Measurements from ENCODE around the gene NUBPL.
A peak's percentile ranks its signal among the peaks of the same experiment; 100 is the strongest.

Gene NUBPL

GRCh38 chr14:31877255-31877798 is 316.1 kb downstream of the NUBPL start:
- Histone ChIP-seq H3K27ac (peak overlapping the region; percentile 66 to 88 (median 77)), H3K4me2 (peak overlapping the region; percentile 63 to 90 (median 77)), H3K36me3 (no peaks in the 10 kb centered on the region), H3K4me1 (peaks cover 34 to 90% (median 56%) of the 10 kb centered on the region in 10 experiments), H3K9me3 (replicated peaks in 1 of 11) (peaks cover 0 to 17% (median 0%) of the 10 kb centered on the region in 11 experiments; a peak in 8 of 22 replicates), H3K9ac (peak overlapping the region; percentile 48 to 75 (median 56); a peak in 20 of 22 replicates), H3K27me3 (no peaks in the 10 kb centered on the region), H4K20me1 (no peaks in the 10 kb centered on the region), H3K4me3 (peak overlapping the region in 8 of 10 experiments; percentile 20 to 47 (median 31); a peak in 13 of 20 replicates)
- peak in 4 of 11 experiments; percentile 21 to 39 (median 26); a peak in 4 of 22 replicates for TF ChIP-seq Cebpa-rat (IDR thresholded peaks at IDR 0.05)

GRCh38 chr14:31879661-31880348 is 318.6 kb downstream of the NUBPL start:
- no peak for TF ChIP-seq Cebpa-rat (IDR thresholded peaks at IDR 0.05)
- no peaks in the 10 kb centered on the region for H4K20me1 ChIP-seq
- peaks cover 0 to 5% (median 0%) of the 10 kb centered on the region in 11 experiments; a peak in 7 of 22 replicates for H3K9me3 ChIP-seq (replicated peaks in 1 of 11)
- peak overlapping the region in 10 of 11 experiments; percentile 2 to 88 (median 76); a peak in 14 of 22 replicates for H3K27ac ChIP-seq
- no peaks in the 10 kb centered on the region for H3K36me3 ChIP-seq
- peak overlapping the region; percentile 2 to 90 (median 70); a peak in 19 of 22 replicates for H3K4me2 ChIP-seq
- H3K27me3 ChIP-seq, result no peaks in the 10 kb centered on the region
- H3K4me1 ChIP-seq, result peaks cover 34 to 95% (median 56%) of the 10 kb centered on the region in 10 experiments
- H3K4me3 ChIP-seq, result no peak overlapping the region
- H3K9ac ChIP-seq, result peak overlapping the region in 2 of 11 experiments; percentile 43 to 50; a peak in 2 of 22 replicates

- peaks cover 34 to 87% (median 56%) of the 10 kb centered on the region in 10 experiments for H3K4me1 ChIP-seq
- H3K4me2 ChIP-seq, result peak overlapping the region in 7 of 11 experiments; percentile 33 to 90 (median 76); a peak in 14 of 22 replicates
- H3K36me3 ChIP-seq, result no peaks in the 10 kb centered on the region
- TF ChIP-seq Cebpa-rat (IDR thresholded peaks at IDR 0.05), result no peak
- no peaks in the 10 kb centered on the region for H3K27me3 ChIP-seq
- H3K27ac ChIP-seq, result peak overlapping the region in 2 of 11 experiments; percentile 9 to 18; a peak in 2 of 22 replicates
- no peaks in the 10 kb centered on the region for H3K9me3 ChIP-seq (replicated peaks in 1 of 11)
- no peak overlapping the region for H3K9ac ChIP-seq
- H3K4me3 ChIP-seq, result no peak overlapping the region
- H4K20me1 ChIP-seq, result no peaks in the 10 kb centered on the region
Observed at GRCh38 chr14:31880935-31881334, 319.7 kb downstream of the NUBPL start.

- Histone ChIP-seq H3K27ac (peak overlapping the region in 4 of 11 experiments; percentile 9 to 26 (median 20); a peak in 5 of 22 replicates), H3K4me3 (no peak overlapping the region), H3K4me1 (peaks cover 30 to 80% (median 51%) of the 10 kb centered on the region in 10 experiments), H3K9me3 (replicated peaks in 1 of 11) (no peaks in the 10 kb centered on the region), H3K9ac (no peak overlapping the region), H3K27me3 (no peaks in the 10 kb centered on the region), H3K4me2 (peak overlapping the region in 6 of 11 experiments; percentile 33 to 90 (median 73); a peak in 10 of 22 replicates), H3K36me3 (no peaks in the 10 kb centered on the region), H4K20me1 (no peaks in the 10 kb centered on the region)
- no peak for TF ChIP-seq Cebpa-rat (IDR thresholded peaks at IDR 0.05)
Observed at GRCh38 chr14:31881531-31882310, 320.5 kb downstream of the NUBPL start.

- peaks cover 7 to 64% (median 26%) of the 10 kb centered on the region in 10 experiments; a peak in 18 of 20 replicates for H3K4me1 ChIP-seq
- H3K4me2 ChIP-seq, result 0 out of 22 replicates have a peak overlapping the region, but pooled peaks of 1 of the 11 experiments have one; percentile 0
Observed at GRCh38 chr14:31884238-31884637, 323.0 kb downstream of the NUBPL start.

GRCh38 chr14:31884776-31885379 is 323.7 kb downstream of the NUBPL start:
- H3K9ac ChIP-seq, result no peak overlapping the region
- no peak overlapping the region for H3K4me3 ChIP-seq
- no peak for TF ChIP-seq Cebpa-rat (IDR thresholded peaks at IDR 0.05)
- H3K36me3 ChIP-seq, result no peaks in the 10 kb centered on the region
- H4K20me1 ChIP-seq, result no peaks in the 10 kb centered on the region
- H3K4me2 ChIP-seq, result no peak overlapping the region
- no peaks in the 10 kb centered on the region for H3K9me3 ChIP-seq (replicated peaks in 1 of 11)
- H3K4me1 ChIP-seq, result peaks cover under 1 to 59% (median 20%) of the 10 kb centered on the region in 10 experiments; a peak in 18 of 20 replicates
- H3K27me3 ChIP-seq, result no peaks in the 10 kb centered on the region
- H3K27ac ChIP-seq, result no peak overlapping the region

More at GRCh38 chr14:31884238-31884637, 323.0 kb downstream of the NUBPL start:
- no peaks in the 10 kb centered on the region for H3K36me3 ChIP-seq
- H3K9ac ChIP-seq, result no peak overlapping the region
- H4K20me1 ChIP-seq, result no peaks in the 10 kb centered on the region
- H3K4me3 ChIP-seq, result no peak overlapping the region
- H3K27ac ChIP-seq, result no peak overlapping the region
- no peaks in the 10 kb centered on the region for H3K27me3 ChIP-seq
- H3K9me3 ChIP-seq (replicated peaks in 1 of 11), result no peaks in the 10 kb centered on the region
- no peak for TF ChIP-seq Cebpa-rat (IDR thresholded peaks at IDR 0.05)

GRCh38 chr14:31886156-31886835 is 325.1 kb downstream of the NUBPL start:
- Histone ChIP-seq H4K20me1 (no peaks in the 10 kb centered on the region), H3K9ac (no peak overlapping the region), H3K4me1 (peaks cover 0 to 45% (median 6%) of the 10 kb centered on the region in 10 experiments; a peak in 10 of 20 replicates), H3K4me2 (no peak overlapping the region), H3K4me3 (no peak overlapping the region), H3K9me3 (replicated peaks in 1 of 11) (no peaks in the 10 kb centered on the region), H3K27ac (no peak overlapping the region), H3K36me3 (no peaks in the 10 kb centered on the region), H3K27me3 (no peaks in the 10 kb centered on the region)
- no peak for TF ChIP-seq Cebpa-rat (IDR thresholded peaks at IDR 0.05)

All from BLaER1 treated with 17β-estradiol and CSF1 and Interleukin-3, amounts not matched to agents 10 nM and 100 nM (cell line).